Measurements from ENCODE around the gene GPANK1.

GPANK1 gene

GRCh38 chr6:31665501-31666336 is 922 bp upstream of the GPANK1 start, which contains the start of gene CSNK2B:
Gene CSNK2B (plus strand): TSS chr6:31666080. CDS start chr6:31666832, 752 bp downstream.
- Mint-ChIP-seq H3K9me3 (no peaks in the 10 kb centered on the region), H3K27me3 (no peaks in the 10 kb centered on the region), H3K27ac (ENCODE audit: low read depth) (peak within 1 kb of the TSS; percentile 94), H3K4me1 (peaks cover 53% of the 10 kb centered on the region), H3K36me3 (ENCODE audit: insufficient read depth) (peaks cover 47% of the 10 kb centered on the region), H3K4me3 (peak within 1 kb of the TSS; percentile 96)
- ATAC-seq (replicated peaks; ENCODE audit: extremely low read depth, poor library complexity, severe bottlenecking) (peak; percentile 87), DNase-seq (ENCODE audit: low spot score in 2 of 2) (peak; percentile 91 to 97)

DNA sequence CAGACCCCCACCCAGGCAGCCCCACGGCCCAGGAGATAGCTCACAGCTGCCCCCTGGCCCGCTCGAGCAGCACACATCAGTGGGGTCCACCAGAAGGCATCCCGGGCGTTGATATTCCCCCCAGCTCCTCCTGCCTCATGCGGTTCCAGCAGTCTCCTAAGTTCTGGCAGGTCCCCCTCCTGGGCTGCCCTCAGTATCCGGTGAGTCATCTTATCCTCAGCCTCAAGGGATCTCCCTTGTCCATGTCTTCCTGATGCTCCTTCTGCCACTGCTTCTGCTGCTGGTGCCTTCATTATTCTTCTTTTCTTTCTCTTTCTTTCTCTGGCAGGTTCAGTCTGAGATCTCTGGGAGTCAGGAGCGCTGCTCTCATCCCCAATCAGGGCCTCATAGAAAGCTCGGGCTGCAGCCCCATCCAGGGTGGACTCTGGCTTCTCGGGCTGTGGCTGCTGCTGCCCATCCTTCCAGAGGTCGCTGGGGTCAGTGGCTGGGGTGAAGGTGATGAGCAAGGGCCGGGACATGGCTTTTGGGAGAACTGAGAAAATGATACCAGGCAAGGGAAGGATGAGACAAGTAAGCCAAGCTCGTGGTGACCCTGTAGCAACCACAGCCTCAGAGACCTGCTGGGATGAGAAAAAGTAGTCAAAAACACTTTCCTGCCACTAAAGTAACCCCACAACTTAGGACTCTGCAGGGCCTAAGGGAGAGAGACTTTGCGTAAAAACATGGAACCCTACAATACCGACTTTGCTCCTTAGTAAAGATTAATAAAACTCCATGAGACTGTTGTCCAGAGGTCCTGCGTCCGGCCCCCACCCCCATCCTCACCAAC is 622 bp downstream of the GPANK1 start:
- DNase-seq (ENCODE audit: low spot score in 2 of 2) = no peak
- Mint-ChIP-seq H3K27ac (ENCODE audit: low read depth) (peak overlapping the region; percentile 94), H3K4me3 (peak overlapping the region; percentile 96), H3K9me3 (no peaks in the 10 kb centered on the region), H3K36me3 (ENCODE audit: insufficient read depth) (peaks cover 37% of the 10 kb centered on the region), H3K27me3 (no peaks in the 10 kb centered on the region), H3K4me1 (peaks cover 65% of the 10 kb centered on the region)
- ATAC-seq (replicated peaks; ENCODE audit: extremely low read depth, poor library complexity, severe bottlenecking) = no peak

- Mint-ChIP-seq H3K9me3 (no peaks in the 10 kb centered on the region), H3K4me3 (peak overlapping the region; percentile 96), H3K27me3 (no peaks in the 10 kb centered on the region), H3K4me1 (peaks cover 73% of the 10 kb centered on the region), H3K36me3 (ENCODE audit: insufficient read depth) (peaks cover 38% of the 10 kb centered on the region), H3K27ac (ENCODE audit: low read depth) (peak overlapping the region; percentile 94)
- ATAC-seq (replicated peaks; ENCODE audit: extremely low read depth, poor library complexity, severe bottlenecking) (no peak), DNase-seq (ENCODE audit: low spot score in 2 of 2) (no peak)
These were observed 1.5 kb downstream of the GPANK1 start for GRCh38 chr6:31663126-31663960.

DNA sequence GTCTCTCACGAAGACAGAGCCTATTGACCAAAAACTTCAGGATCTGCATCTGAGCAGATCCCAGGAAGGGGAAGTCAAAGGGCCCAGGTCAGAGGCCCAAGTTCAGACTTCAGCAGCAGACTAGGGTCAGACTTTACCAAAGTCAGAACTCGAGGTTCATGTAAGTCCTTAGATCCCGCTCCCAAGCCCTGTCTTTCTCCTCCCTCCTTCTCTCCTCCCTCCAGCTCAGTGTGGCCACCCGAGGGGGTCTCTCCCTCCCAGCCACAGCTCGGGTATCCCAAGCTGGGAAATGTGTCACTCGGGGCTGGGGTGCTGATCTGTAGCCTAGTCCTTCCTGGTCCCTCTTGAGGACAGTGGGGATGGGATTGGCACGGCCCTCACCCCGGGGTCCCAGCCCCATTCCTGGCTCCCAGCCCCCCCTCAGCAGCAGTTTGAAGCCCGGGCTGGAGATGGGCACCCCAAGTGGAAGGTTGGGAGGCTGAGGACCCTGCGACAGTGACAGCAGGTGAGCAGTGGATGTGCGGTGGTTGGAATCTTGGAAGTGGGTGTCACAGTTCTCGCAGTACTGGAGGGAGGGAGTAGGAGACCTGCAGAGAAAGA is 2.6 kb downstream of the GPANK1 start:
- Mint-ChIP-seq H3K36me3 (ENCODE audit: insufficient read depth) (peaks cover 38% of the 10 kb centered on the region), H3K27me3 (no peaks in the 10 kb centered on the region), H3K27ac (ENCODE audit: low read depth) (no peak overlapping the region), H3K4me3 (peak overlapping the region; percentile 96), H3K4me1 (peaks cover 76% of the 10 kb centered on the region), H3K9me3 (no peaks in the 10 kb centered on the region)
- ATAC-seq (replicated peaks; ENCODE audit: extremely low read depth, poor library complexity, severe bottlenecking) = no peak
- no peak for DNase-seq (ENCODE audit: low spot score in 2 of 2)

GRCh38 chr6:31661262-31662123 is 3.3 kb downstream of the GPANK1 start:
- peaks cover 38% of the 10 kb centered on the region for H3K36me3 Mint-ChIP-seq (ENCODE audit: insufficient read depth)
- H3K27ac Mint-ChIP-seq (ENCODE audit: low read depth) = peak overlapping the region; percentile 78
- ATAC-seq (replicated peaks; ENCODE audit: extremely low read depth, poor library complexity, severe bottlenecking) = no peak
- H3K9me3 Mint-ChIP-seq = no peaks in the 10 kb centered on the region
- H3K4me3 Mint-ChIP-seq = peak overlapping the region; percentile 90
- H3K27me3 Mint-ChIP-seq = no peaks in the 10 kb centered on the region
- DNase-seq (ENCODE audit: low spot score in 2 of 2) = no peak
- peaks cover 74% of the 10 kb centered on the region for H3K4me1 Mint-ChIP-seq

- H3K36me3 Mint-ChIP-seq (ENCODE audit: insufficient read depth) = peaks cover 32% of the 10 kb centered on the region
These were observed 4.2 kb downstream of the GPANK1 start, which contains the start of gene C6orf47 for GRCh38 chr6:31660381-31661261. Gene C6orf47 (minus strand): TSS chr6:31660778. CDS start chr6:31659947, 831 bp downstream.

DNA sequence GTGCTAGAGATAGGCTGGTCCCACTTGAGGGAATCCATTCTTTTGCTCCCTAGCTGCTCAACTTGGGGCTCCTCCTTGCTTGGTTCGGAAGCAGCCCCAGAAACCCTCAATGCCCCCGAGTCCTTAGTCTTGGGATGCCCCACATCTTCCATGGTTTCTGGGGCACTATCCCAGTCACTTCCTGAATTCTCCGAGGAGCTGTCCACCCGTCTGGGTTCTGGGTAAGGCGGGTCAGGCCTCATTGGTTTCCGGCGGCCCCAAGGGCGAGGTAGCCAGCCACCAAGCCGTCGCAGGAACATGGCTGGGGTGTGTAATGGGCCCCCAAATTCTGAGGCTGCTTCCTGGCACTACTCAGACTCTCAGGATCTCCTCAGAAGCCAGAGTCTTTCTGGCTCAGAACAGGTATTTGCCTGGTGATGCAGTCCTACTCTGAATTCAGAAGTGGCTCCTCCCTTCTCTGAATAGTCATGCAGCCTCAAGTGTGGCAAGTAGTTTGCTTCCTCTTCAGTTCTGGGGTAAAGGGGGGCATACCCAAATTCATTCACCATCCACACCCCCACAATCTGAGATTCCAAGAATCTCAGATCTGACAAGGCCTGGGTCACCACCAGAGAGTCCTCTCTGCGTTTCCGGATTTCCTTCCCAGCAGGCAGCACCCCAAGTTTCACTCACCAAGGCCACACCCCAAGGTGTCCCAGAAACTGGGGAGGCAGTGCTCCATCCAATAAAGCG is 5.0 kb downstream of the GPANK1 start:
- Mint-ChIP-seq H3K36me3 (ENCODE audit: insufficient read depth) (peaks cover 28% of the 10 kb centered on the region), H3K9me3 (no peaks in the 10 kb centered on the region), H3K27me3 (no peaks in the 10 kb centered on the region), H3K4me3 (peak overlapping the region; percentile 90), H3K4me1 (peaks cover 76% of the 10 kb centered on the region), H3K27ac (ENCODE audit: low read depth) (peak overlapping the region; percentile 78)
- ATAC-seq (replicated peaks; ENCODE audit: extremely low read depth, poor library complexity, severe bottlenecking) (peak; percentile 54), DNase-seq (ENCODE audit: low spot score in 2 of 2) (no peak)

More at GRCh38 chr6:31660381-31661261, 4.2 kb downstream of the GPANK1 start, which contains the start of gene C6orf47:
- H3K9me3 Mint-ChIP-seq = no peaks in the 10 kb centered on the region
- DNase-seq (ENCODE audit: low spot score in 2 of 2) = peak; percentile 53 to 57
- peak; percentile 64 for ATAC-seq (replicated peaks; ENCODE audit: extremely low read depth, poor library complexity, severe bottlenecking)
- peak within 1 kb of the TSS; percentile 78 for H3K27ac Mint-ChIP-seq (ENCODE audit: low read depth)
- no peaks in the 10 kb centered on the region for H3K27me3 Mint-ChIP-seq
- peaks cover 75% of the 10 kb centered on the region for H3K4me1 Mint-ChIP-seq
- H3K4me3 Mint-ChIP-seq = peak within 1 kb of the TSS; percentile 90

- Mint-ChIP-seq H3K9me3 (no peaks in the 10 kb centered on the region), H3K27me3 (no peaks in the 10 kb centered on the region), H3K36me3 (ENCODE audit: insufficient read depth) (peaks cover 23% of the 10 kb centered on the region), H3K27ac (ENCODE audit: low read depth) (peak overlapping the region; percentile 78), H3K4me1 (peaks cover 69% of the 10 kb centered on the region), H3K4me3 (peak overlapping the region; percentile 90)
- ATAC-seq (replicated peaks; ENCODE audit: extremely low read depth, poor library complexity, severe bottlenecking) (no peak), DNase-seq (ENCODE audit: low spot score in 2 of 2) (no peak)
These were observed 5.7 kb downstream of the GPANK1 start for GRCh38 chr6:31658983-31659648.

GRCh38 chr6:31658158-31658688 is 6.6 kb downstream of the GPANK1 start:
- ATAC-seq (replicated peaks; ENCODE audit: extremely low read depth, poor library complexity, severe bottlenecking) (no peak), DNase-seq (ENCODE audit: low spot score in 2 of 2) (no peak)
- peak overlapping the region; percentile 81 for H3K27ac Mint-ChIP-seq (ENCODE audit: low read depth)
- H3K27me3 Mint-ChIP-seq = no peaks in the 10 kb centered on the region
- peaks cover 63% of the 10 kb centered on the region for H3K4me1 Mint-ChIP-seq
- H3K4me3 Mint-ChIP-seq = peak overlapping the region; percentile 90
- peaks cover 21% of the 10 kb centered on the region for H3K36me3 Mint-ChIP-seq (ENCODE audit: insufficient read depth)
- H3K9me3 Mint-ChIP-seq = no peaks in the 10 kb centered on the region

Measured in central memory CD8-positive, alpha-beta T cell (primary cell).